BJ (cell line): ENCODE measurements around the gene CLTRN. TPM values are rescaled to one million over a fixed set of nuclear protein-coding genes. Genes with fewer than 3 reads are reported as not detected.

Source experiments
- CTCF ChIA-PET: fragments of 350-600 bp; formaldehyde crosslinking; extraction: SDS; loops from one replicate; lab custom pipeline; 2021; ENCODE audit warnings: antibody characterized with exemption, inconsistent platforms; lab: Yijun Ruan, JAX
- POLR2A ChIA-PET: fragments of 300-600 bp; sonication (Branson Sonifier 250); formaldehyde crosslinking; extraction: SDS; loops from one replicate; lab custom pipeline; 2021; ENCODE audit warnings: antibody characterized with exemption; lab: Charles Lee
- DNase-seq: peaks from one replicate; pipeline ENCODE4 v3.0.0-alpha.2; 2011; ENCODE audit warnings: low read depth
- H3K27me3 ChIP-seq: 2 replicates; pipeline ENCODE4 v1.6.0; 2011; ENCODE audit warnings: low read length; ENCODE audit not compliant: control insufficient read depth, insufficient read depth
- H3K36me3 ChIP-seq: 2 replicates; pipeline ENCODE4 v1.5.1; 2011; ENCODE audit warnings: low read length; ENCODE audit not compliant: control insufficient read depth, insufficient read depth
- H3K4me3 ChIP-seq: 2 replicates; pipeline ENCODE4 v1.5.1; 2011; ENCODE audit warnings: low read depth, mild to moderate bottlenecking, control low read depth, low read length
- CTCF ChIP-seq: IDR thresholded peaks from 2 replicates; pipeline ENCODE4 v1.5.1; 2011; ENCODE audit warnings: low read depth, mild to moderate bottlenecking, control low read depth, inconsistent platforms, low read length, moderate library complexity; ENCODE audit not compliant: insufficient read depth
- polyA plus RNA-seq: library from polyadenylated mRNA; depleted of rRNA; stranded (reverse); fragments of >200 nt; gene quantifications from 2 replicates; pipeline ENCODE4 v1.2.3, GENCODE V29; 2011

Gene CLTRN
- polyA plus RNA-seq, 1 experiment, result 0.15 TPM

DNA sequence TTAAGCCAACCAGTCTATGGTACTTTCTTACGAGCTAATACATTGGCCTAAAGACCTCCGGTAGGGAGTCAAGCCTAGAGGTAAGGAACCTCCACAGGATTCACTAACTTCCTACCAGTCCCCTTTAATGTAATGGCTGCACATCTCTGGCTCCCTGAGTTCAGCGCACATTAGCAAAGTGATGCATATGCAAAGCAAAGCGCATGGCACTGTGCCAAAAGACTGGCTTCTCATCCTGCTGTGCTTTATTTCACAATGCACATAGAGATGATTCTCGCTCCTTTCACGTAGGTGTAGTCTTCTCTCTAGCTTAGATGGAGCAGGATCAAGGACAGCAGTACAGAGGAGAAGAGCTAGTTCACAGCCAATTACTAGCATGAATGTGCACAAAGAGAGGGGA is 14.6 kb upstream of the CLTRN start:
- ChIA-PET CTCF (no interaction called here), POLR2A (no interaction called here)
- DNase-seq, result no peak
- no peaks in the 10 kb centered on the region for H3K36me3 ChIP-seq
- no peaks in the 10 kb centered on the region for H3K27me3 ChIP-seq
- TF ChIP-seq CTCF, result no peak
- H3K4me3 ChIP-seq, result no peak overlapping the region

DNA sequence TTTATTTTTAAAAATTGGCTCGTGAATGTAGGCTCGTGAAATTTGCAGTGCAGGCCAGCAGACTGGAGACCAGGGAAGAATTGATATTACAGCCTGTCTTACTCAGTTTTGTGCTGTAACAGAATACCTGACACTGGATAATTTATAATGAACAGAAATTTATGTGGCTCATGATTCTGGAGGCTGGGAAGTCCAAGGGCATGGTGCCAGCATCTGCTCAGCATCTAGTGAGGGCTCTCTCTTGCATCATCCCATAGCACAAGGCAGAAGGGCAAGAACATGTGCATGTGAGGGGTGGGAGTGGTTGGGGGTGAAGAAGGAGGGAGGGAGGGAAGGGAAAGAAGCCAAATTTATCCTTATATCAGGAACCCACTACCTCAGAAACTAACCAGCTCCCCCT is 13.7 kb upstream of the CLTRN start:
- Histone ChIP-seq H3K36me3 (no peaks in the 10 kb centered on the region), H3K27me3 (no peaks in the 10 kb centered on the region), H3K4me3 (no peak overlapping the region)
- no peak for DNase-seq
- CTCF ChIA-PET, result no interaction called here
- POLR2A ChIA-PET, result no interaction called here
- TF ChIP-seq CTCF, result no peak

GRCh38 chrX:15676886-15677285 is 12.3 kb upstream of the CLTRN start:
- no peaks in the 10 kb centered on the region for H3K36me3 ChIP-seq
- ChIA-PET POLR2A (no interaction called here), CTCF (no interaction called here)
- H3K27me3 ChIP-seq, result no peaks in the 10 kb centered on the region
- no peak overlapping the region; the same call in 1 of the 2 replicates for H3K4me3 ChIP-seq
- DNase-seq, result no peak
- no peak for TF ChIP-seq CTCF

DNA sequence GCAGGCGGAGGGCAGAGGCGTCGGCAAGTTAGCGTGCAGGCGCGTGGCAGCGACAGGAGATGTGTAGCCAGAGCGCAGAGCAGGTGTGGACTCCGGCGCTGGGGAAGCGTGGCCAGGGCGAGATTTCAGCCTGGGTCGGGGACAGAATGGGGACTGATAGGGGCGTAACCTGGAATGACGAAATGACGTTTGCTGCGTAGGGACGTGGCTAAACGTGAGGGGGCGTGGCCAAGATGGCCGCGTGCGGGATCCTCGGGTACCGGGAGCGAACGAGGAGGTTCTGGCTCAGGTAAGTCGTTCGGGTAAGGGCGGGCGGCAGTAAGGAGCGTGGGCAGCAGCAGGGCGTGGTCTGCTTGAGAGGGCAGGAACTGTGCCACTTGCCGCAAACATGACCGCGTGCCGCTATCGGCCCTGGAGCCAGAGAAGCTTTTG is 10.9 kb upstream of the CLTRN start:
- no peak for DNase-seq
- CTCF ChIA-PET, result interaction anchor here (1.0 kb wide), 1 partner anchor 207 kb away, joined by 3 read pairs; no protein-coding TSS in a partner anchor
- no peaks in the 10 kb centered on the region for H3K27me3 ChIP-seq
- POLR2A ChIA-PET, result no interaction called here
- H3K4me3 ChIP-seq, result peak overlapping the region; percentile 85
- H3K36me3 ChIP-seq, result no peaks in the 10 kb centered on the region
- no peak for TF ChIP-seq CTCF

- ChIA-PET POLR2A (no interaction called here), CTCF (interaction anchor here (1.0 kb wide), 1 partner anchor 206 kb away, joined by 3 read pairs; no protein-coding TSS in a partner anchor)
- no peak for TF ChIP-seq CTCF
- Histone ChIP-seq H3K4me3 (peak overlapping the region; percentile 85), H3K27me3 (no peaks in the 10 kb centered on the region), H3K36me3 (no peaks in the 10 kb centered on the region)
- peak; percentile 59 for DNase-seq
Observed at GRCh38 chrX:15674841-15675489, 10.4 kb upstream of the CLTRN start.
